Stimulated activated CD4-positive, alpha-beta T cell treated with anti-CD3 and anti-CD28 coated beads, Interleukin-12 subunit alpha, Interleukin-12 subunit beta, amount 100 ng/mL, for 24 hours (primary cell): Measurements from ENCODE around the gene S100A6.
"Not testable (repeated sequence)": the region's sequence is repeated elsewhere in the genome, so short reads cannot be mapped to it uniquely, and the experiment has no call there.

Source experiments
- DNase-seq, 2 experiments: peaks; one replicate each; pipeline ENCODE4 v3.0.0-alpha.2; 2020; ENCODE audit warnings: low read depth in 2 of 2

The S100A6 gene

DNA sequence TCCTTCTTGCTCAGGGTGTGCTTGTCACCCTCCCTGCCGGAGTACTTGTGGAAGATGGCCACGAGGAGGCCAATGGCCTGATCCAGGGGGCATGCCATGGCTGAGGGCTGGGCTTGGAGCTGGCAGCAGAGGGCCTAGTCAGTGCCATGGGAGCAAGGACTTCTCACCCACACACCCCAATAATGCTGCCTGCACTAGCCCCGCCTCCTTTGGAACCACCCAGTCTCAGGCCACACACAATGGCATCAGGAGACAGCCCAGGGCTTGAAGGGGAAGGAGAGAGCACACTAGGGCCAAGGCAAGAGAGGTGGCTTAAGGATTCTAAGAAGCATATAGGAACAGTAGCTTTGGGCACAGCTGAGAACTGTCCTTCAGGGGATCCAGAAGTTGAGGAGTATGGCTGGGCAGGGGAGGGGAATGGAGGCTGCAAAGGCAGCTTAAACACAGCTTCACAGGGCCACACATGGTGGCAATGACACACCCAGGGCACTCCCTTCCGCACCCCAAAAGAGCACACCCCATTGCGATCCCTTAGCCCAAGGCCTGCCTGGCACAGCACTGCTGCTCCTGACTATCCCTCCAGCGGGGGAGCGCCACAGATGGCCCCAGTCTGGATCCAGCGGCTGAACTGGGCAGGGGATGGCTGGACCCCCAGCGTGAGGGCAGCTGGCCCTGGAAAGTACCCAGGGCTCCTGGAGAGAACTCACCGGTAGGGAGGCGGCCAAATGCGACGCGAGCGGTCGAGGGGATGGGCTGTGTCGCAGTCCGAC lies at the start of gene S100A6:
TSS of gene S100A6 (minus strand) at position 750 of the 770 bp plus-strand sequence. CDS start at position 98, 652 bp downstream.
- DNase-seq, result peak in 1 of 2 experiments; percentile 51

DNA sequence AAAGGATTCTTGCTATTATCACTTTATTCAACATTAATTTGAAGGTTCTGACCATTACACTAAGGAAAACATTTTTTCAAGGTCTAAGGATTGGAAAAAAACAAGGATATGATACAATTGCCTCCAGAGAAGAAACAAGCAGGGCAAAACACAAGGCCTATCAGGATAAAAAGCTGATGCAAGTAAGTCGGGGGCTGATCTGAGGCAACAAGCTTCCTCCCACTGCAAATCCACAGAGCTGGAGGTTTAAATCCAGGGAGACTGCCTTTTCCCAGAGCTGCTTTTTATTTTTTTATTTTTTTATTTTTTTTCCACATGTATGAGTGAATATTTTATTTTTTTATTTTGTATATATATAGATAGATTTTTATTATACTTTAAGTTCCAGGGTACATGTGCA lies 49.2 kb upstream of the S100A6 start:
- DNase-seq, result no peak

DNA sequence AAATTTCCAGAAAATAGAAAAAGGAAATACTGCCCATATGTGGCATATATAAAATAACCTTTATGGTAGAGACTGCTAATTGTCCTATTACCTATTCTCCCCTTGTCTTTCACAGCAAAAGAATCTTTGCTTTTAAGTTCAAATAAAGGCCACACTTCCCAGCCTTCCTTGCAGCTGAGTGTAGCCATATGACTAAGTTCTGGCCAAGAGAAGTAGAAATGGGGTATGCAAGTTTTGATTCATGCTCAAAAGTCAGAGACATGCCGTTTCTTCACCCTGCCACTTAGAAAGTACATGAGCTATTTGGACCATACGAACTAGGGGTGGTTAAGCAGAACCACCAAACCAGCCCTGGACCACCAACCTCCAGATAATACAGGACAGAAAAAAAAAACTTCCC lies 48.2 kb upstream of the S100A6 start:
- DNase-seq, result no peak

DNA sequence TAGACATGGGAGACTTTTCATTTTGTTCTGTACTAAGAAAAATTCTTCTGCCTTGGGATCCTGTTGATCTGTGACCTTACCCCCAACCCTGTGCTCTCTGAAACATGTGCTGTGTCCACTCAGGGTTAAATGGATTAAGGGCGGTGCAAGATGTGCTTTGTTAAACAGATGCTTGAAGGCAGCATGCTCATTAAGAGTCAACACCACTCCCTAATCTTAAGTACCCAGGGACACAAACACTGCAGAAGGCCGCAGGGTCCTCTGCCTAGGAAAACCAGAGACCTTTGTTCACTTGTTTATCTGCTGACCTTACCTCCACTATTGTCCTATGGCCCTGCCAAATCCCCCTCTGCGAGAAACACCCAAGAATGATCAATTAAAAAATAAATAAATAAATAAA lies 47.7 kb upstream of the S100A6 start:
- not testable (repeated sequence) for DNase-seq

DNA sequence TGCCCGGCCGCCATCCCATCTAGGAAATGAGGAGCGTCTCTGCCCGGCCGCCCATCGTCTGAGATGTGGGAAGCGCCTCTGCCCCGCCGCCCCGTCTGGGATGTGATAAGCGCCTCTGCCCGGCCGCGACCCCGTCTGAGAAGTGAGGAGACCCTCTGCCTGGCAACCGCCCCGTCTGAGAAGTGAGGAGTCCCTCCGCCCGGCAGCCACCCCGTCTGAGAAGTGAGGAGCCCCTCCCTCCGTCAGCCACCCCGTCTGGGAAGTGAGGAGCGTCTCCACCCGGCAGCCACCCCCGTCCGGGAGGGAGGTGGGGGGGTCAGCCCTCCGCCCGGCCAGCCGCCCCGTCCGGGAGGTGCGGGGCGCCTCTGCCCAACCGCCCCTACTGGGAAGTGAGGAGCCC lies 47.0 kb upstream of the S100A6 start:
- not testable (repeated sequence) for DNase-seq

DNA sequence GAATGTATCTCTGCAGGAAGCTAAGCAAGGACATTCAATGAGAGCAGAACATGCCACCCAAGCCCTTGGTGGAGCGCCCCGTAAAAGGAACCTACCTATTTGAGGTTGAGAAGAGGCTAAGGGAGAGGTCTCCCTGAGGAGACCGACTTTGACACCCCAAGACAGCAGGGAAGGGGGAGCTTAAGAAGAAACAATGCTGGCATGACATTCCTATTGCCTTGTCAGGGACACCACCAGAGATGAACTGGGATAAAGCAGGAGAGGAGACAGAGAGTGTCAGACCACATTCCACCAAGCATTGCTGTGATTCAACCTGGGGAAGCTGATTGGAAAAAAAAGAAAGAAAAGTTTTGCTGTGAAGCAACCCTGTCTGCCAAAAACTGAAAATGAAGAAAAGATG lies 43.1 kb upstream of the S100A6 start:
- no peak for DNase-seq

DNA sequence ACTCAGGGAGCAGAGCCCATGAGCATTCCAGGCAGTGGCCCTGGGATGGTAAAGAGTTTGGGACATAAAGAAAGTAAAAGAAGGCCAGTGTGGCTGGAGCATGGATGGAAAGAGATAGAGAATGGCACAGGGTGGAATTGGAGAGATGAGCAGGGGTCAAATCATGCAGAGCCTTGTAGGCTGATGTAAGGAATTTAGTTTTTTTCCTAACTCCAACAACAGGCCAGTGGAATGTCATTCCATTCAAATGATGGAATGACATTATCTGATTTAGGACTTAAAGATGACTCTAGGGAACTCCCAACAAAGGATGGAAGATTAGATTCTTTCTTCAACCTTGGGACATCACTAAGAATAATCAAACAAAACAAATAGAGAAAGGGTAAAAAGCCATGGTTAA lies 42.7 kb upstream of the S100A6 start:
- no peak for DNase-seq

DNA sequence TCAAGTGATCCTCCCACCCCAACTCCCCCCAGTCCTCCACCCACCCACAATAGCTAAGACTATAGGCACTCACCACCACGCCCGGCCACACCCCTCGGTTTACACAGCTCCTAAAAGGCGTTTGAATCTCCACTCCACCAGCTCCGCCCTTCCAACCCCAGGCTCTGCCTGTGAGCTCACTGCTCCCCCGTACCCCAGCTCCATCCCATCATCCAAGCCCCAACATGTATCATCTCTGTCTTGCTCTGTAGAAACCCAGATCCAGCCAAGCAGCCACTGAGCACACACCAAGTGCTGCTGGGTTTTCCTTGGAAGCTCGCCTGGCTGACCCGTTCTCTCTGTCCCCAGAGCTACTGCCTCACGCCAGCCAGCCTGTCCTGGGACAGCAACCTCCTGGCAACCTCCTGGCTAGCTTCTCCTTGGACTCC lies 41.8 kb upstream of the S100A6 start:
- DNase-seq, result no peak

DNA sequence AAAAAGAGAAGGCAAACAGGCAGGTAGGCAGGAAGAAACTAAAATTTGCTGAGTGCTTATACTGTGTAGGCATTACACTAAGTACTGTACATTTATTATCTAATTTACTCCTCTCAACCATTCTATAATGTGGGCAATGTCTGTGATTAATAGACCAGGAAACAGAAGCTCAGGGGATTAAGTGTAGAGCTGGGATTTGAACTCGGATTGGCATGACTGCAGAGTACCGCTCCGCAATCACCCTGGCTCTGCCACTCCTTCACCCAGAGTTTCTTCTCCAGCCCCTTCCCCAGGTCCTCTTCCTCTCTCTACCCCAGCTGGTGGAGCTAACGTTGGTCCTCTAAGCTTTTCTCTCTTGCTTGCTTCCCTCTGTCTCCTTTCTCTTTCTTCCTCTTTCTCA lies 41.3 kb upstream of the S100A6 start:
- DNase-seq, result no peak

DNA sequence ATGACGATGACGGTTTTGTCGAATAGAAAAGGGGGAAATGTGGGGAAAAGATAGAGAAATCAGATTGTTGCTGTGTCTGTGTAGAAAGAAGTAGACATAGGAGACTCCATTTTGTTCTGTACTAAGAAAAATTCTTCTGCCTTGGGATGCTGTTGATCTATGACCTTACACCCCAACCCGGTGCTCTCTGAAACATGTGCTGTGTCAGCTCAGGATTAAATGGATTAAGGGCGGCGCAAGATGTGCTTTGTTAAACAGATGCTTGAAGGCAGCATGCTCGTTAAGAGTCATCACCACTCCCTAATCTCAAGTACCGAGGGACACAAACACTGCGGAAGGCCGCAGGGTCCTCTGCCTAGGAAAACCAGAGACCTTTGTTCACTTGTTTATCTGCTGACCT lies 39.7 kb upstream of the S100A6 start:
- DNase-seq, result not testable (repeated sequence)

DNA sequence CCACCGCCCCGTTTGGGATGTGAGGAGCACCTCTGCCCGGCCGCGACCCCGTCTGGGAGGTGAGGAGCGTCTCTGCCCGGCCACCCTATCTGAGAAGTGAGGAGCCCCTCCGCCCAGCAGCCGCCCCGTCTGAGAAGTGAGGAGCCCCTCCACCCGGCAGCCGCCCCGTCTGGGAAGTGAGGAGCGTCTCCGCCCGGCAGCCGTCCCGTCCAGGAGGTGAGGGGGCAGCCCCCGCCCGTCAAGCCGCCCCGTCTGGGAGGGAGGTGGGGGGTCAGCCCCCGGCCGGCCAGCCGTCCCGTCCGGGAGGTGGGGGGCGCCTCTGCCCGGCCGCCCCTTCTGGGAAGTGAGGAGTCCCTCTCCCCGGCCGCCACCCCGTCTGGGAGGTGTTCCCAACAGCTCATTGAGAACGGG lies 39.3 kb upstream of the S100A6 start:
- not testable (repeated sequence) for DNase-seq

DNA sequence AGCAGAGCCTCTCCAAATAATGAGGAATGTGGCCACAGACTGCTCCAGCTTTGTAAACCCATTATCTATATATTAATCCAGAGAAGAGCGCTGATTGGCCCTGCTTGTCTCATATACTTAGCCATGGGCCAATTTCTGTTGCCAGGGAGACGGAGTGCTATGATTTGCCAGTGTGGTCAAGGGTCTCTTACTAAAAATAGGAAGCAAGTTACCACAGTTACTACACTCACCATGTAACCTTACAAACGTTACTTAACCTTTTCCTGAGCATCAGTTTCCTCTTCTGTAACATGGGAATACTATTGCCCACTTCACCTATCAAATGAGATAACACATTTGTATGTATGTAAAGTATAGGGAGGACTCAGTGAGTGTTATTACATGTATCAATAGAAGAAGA lies 37.6 kb upstream of the S100A6 start:
- DNase-seq, result no peak

DNA sequence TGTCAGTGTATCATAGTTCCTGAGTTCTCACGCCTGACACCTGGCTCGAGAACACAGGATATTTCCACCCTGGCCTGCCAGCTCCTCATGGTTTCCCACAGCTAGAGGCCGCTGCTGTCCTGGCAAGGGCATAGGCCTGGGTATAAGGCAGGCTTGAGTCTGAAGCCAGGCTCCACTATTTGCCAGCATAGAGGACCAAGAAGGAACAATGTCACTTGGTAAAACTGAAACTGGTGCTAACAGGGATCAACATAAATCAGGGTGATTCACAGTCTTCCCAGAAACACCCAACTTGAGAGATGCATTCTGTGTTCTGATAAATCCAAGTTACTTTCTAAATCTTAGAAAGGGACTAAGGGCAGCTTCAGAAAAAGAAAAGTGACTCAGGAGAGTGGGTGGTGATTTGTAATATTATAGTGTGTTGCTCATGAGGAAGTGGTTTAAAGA lies 36.8 kb upstream of the S100A6 start:
- peak in 1 of 2 experiments; percentile 43 for DNase-seq

DNA sequence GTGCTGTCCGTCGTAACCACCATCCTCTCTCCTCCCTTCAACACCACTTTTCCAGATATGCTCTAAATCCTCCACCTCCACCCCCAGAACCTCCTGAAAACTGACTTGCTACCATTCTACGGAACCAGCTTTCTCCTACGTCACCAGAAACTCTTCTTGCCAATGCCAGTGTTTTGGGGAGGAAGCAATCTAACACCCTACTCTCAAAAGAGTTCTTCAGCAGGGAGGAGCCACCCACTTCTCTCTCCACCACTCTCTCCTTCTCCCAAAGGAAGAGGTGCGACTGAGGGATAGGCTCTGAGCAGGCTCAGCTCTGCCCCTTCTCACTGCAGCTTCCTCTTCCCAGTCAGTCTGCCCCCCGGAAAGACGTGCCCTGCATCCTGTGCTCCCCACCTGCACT lies 35.9 kb upstream of the S100A6 start:
- no peak for DNase-seq

DNA sequence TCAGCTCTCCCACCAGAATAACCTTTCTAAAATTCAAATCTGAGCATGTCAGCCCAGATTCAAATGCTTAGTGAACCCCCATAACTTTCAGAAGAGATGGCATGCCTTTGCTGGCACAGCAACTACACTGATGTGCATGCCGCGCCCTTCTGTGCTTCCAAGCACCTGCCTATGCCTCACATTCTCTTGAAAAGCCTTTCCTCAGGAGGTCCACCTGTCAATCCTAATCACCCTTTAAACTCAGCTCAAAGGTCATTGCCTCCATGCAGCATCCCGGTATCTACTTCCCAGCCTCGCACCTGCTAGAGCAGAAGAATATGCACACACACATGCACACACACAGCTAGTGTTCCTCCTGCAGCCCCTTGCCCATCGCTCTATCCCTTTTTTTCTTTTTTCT lies 35.1 kb upstream of the S100A6 start:
- DNase-seq, result no peak

DNA sequence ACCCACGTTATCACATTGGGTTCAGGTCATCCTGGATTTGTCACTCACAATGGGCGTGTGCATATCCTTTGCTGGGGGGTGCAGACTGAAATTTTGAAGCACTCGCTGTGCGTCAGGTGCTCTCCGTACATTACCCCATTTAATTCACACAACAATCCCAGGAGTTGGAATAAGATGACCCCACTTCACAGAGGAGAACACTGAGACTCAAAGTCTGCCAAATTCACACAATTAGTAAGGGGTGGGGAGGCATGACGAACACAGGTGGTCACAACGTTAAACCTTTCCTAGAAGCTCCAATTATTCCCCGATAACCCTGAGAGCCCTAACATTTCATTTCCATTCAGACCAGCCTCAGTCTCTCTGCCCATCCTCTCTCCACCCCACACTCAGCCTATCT lies 33.7 kb upstream of the S100A6 start:
- DNase-seq, result no peak

DNA sequence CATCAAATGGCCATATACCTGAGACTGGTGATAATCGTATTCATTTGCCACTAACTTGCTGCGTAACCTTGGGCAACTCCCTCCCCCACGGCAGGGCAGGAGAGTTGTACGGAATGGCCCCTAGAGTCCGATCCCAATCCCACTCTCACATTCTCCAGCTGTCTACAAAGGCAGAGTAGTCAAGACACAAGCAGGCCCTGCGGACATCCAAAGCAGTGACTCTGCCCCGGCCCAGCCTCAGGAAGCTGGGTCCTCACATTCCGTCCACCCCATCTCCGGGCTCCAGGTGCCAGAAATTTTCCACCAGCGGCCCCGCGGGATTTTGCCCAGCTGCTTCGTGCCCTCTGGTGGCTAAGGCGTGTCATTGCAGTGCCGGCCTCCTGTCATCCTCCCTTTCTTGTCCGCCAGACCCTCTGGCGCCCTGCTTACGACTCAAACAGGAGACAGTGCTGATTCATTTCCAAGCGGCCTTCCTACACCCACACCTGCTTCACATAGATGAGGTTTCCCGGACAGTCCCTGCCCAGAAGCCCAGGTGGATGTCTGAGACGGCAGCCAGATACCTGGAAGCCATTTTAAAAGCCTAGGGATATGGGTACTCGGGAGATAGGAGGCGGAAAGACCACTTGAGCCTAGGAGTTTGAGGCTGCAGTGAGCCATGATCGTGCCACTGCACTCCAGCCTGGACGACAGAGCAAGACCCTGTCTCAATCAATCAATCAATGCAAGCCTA lies 32.7 kb upstream of the S100A6 start:
- DNase-seq, result peak; percentile 69 to 89

DNA sequence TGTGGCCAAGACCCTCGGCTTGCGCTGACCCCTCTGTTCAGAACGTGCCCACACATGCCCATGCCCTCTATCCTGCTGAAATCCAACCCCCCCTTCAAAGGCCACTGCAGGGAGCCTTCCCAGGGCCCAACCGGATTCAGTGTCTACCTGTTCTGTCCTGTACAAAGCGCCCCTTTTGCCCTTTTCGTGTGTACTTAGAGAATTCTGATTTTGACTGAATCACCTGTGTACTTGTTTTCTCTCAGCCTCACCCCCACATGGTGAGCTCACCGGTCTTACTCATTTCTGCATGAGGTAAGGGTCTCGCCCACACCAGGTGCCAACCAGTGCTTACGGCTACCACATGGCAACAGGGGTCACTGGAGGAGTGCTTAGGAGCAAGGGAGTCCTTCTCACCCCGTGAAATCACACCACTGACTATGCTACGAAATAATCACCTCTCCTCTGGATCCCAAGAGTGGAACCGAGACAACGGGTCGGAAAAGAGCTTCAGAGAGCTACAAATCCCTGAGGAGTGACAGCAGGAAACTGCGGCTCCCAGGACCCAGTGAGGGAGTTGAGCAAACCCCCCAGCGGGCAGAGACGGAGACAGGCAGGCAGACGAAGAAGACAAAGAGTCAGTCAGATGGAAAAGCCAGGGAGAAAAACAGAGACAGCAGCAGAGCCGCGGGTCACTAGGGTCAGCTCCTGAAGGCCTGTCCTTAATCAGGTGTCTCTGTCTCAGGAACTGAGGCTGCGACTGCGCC lies 32.0 kb upstream of the S100A6 start:
- DNase-seq, result peak in 1 of 2 experiments; percentile 32

DNA sequence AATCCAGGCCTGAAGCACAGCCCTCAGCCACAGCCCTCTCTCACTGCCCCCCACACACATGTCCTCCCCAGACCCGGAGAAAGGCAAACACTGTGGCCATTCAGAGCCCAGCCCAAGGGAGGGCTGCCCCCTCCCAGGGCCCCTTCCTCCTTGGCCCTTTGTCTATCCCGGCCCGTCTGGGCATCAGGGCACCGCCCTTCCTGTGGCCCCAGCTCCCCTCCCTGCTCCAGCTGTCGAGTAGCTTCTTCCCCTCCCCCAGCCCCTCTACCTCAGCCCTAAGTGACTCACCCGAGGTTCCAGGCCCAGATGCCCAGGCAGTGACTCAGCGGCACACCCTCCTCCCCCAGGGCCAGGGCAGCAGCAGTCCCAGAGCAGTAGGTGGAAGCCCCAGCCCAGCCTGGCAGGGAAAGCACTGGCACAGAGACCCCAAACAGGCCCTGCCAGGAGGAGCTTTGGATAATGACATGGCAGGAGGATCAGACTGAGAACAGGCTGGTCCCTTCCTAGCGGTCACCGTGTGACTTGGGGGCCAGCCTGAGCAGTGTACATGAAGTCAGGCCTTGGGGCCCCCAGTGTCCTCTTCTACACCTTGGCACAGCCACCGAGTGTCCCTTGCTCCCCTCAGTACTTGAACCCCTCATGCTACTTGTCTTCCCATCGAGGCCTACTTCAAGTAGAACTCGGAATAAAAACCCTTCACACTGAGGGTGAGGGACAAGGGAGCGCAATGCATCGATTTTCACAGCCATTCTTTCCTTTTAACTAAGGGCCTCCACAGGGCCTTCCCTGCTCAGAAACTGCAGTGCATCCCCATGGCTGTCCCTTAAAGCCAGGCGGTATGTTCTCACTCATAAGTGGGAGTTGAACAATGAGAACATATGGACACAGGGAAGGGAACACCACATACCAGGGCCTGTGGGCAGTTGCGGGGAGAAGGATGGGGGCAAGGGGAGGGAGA lies 30.9 kb upstream of the S100A6 start:
- DNase-seq, result peak; percentile 74 to 86

DNA sequence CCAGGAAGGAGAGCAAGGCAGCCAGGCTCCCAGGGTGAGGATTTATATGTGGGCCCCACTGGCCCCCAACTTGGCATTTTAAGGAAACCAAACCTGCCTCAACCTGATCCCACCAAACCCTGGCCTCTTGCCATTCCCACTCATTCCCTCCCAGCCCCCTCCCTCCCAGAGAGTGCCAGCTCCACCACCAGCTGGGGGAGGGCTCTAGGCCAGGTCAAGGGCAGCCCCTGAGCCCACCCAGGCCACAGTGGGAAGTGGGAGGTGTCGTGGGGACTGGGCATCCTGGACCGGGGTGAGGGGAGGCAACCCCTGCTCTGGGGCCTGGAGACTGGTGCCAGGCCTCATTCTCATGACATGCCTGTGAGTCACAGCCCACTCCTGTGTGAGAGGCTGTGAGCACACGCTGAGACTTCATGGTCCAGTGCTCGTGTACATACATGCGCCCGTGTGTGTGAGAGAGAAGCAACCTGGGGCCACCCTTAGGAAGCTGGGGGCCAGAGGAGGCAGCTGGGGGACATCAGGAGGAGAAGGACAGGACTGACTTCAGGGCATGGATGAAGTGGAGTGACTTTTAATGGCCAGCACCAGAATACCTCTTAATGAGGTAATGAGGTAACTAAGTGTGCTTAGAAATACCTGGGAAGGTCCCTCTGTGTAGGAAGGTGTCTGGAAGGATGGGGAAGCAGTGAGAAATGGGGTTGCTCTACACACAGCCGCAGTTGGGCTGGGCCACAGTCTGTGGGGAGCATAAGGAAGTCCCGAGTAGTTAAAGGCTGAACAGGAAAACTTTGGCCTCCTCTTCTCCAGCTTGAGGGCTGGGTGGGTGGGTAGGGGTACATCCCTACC lies 30.0 kb upstream of the S100A6 start, which contains the start of gene S100A2:
TSS of gene S100A2 (minus strand) at position 316 of the 846 bp plus-strand sequence. CDS start 1,967 bp downstream, outside the sequence.
- DNase-seq, result peak; percentile 37 to 41
